NCI-H1105 treated with DMSO at 0.1 percent for 48 hours (cell line): ENCODE results near the gene GAPDHS.

Experiments
- DNase-seq: peaks from one replicate; lab custom pipeline; 2025; lab: John Stamatoyannopoulos, UW

Gene GAPDHS

DNA sequence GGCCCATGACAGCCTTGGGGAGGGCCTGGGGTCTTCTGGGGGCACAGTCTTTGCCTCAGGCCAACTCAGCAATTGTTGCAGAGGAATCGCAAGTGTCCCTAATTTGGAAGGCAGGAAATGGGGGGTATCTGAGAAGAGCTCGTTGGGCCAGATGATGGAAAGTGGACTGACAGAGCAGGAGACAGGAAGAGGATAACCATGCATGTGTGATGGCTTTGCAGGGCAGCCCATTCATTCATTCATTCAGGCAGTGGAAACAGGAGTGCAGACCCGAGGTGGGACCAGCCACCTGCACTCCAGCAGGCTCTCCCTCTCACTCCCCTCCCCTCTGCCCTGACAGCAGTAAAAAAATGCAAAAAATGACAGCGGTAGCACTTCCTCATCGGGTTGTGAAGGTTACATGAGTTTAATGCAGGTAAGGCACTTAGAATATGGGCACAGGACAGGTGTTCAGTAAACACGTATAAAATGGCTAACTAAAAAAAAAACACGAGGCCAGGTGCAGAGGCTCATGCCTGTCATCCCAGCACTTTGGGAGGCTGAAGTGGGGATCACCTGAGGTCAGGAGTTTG is 7.2 kb downstream of the GAPDHS start:
- no peak for DNase-seq

DNA sequence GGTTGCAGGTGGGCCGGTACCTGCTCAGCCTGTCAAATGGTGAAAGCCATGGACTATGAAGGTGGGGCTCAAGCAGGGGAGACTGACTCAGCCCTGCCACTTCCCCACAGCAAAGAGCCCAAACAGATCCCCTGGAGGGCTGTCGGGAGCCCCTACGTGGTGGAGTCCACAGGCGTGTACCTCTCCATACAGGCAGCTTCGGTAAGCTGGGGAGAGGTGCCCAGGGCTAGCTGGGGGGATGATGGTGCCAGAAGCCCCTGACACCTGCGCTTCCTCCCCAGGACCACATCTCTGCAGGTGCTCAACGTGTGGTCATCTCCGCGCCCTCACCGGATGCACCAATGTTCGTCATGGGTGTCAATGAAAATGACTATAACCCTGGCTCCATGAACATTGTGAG is 9.0 kb downstream of the GAPDHS start:
- no peak for DNase-seq

DNA sequence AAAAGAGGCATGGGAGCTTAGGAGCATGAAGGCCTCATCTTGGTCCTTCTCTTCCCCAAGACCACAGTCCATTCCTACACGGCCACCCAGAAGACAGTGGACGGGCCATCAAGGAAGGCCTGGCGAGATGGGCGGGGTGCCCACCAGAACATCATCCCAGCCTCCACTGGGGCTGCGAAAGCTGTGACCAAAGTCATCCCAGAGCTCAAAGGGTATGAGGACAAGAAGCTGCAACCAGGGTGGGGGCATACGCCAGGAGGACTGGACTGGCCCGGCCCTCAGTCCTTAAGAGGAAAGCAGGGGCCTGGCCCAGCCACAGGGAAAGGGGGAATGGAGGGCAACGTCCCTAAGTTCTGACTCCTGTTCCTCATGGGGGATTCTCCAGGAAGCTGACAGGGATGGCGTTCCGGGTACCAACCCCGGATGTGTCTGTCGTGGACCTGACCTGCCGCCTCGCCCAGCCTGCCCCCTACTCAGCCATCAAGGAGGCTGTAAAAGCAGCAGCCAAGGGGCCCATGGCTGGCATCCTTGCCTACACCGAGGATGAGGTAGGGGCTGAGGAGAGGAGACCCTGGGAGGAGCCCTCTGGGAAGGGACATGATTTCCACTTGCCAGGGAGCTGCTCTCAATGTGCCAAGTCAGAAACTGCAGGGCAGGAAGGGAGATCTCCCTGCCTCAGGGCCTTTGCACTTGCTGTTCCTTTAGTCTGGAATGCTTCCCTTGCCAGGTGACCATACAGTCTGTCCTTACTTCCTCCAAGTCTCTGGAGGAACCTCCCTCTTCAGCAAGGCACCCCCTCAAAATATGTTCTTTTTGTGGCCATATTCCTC is 10.2 kb downstream of the GAPDHS start:
- no peak for DNase-seq

DNA sequence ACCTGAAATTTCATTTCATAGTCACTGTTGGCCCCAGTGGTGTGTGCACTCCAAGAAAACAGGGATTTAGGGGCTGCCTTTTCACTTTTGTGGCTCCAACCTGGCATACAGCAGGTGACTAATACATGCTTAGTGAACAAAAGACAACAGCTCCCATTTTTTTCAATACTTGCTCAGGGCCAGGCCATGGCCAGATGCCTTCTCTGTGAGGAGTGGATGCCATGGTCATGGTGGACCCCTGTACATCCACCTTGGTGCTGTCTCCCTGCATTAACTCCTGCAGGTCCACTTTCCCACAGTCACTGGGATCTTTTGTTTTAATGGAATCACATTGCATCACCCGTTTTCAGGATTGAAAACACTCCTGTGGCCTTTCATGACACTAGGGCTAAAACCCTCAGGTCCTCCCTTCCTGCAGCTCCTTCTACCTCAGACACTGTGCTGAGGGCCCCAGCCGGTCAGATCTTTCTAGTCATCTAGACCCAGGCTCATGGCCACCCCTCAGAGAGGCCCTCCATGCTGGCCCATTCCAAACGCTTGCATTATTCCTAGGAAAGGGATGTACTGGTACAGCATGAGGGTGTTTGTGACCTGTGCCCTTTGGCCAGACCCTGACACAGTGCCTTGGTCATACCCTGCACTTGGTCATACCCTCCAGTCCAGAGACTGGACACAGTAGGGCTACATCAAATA is 11.0 kb downstream of the GAPDHS start:
- no peak for DNase-seq

DNA sequence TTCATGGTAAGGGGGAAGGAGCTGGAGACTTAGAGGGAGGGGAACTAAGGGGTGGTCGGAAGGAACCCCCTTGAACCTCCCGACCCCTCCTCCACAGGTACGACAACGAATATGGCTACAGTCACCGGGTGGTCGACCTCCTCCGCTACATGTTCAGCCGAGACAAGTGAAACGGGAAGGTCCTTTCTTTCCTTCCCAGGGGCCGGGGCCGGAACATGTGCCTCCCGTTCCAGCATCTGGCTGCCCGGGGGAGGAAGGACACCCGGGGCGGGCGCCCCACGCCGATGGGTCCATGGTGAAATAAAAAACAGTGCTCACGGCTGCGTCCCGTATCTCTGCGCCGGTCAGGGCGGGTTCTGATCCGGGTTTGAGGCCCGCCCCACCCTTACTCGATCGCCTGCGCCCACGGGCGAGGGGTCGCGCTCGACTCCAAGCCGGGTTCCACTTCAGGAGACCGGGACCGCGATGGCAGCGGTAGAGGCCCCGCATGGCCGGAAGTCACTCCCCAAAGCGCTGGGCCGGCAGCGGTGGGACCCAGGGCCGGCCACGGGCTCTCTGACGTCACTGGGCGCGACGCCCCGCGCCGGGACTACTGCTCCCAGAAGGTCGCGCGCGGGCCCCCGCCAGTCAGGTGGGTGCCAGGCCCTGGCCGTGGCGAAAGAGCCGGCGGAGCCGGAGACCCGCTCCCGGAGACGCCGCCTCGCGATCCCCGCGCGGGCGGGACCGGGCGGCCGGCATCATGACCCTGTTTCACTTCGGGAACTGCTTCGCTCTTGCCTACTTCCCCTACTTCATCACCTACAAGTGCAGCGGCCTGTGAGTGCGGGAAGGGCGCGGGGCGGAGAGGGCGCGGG is 12.0 kb downstream of the GAPDHS start, which contains the start of gene TMEM147:
Gene TMEM147, plus strand, starts transcription at position 626 of the 854 bp plus-strand sequence. Its CDS starts 114 bp downstream, at position 740.
- DNase-seq: peak; percentile 83

DNA sequence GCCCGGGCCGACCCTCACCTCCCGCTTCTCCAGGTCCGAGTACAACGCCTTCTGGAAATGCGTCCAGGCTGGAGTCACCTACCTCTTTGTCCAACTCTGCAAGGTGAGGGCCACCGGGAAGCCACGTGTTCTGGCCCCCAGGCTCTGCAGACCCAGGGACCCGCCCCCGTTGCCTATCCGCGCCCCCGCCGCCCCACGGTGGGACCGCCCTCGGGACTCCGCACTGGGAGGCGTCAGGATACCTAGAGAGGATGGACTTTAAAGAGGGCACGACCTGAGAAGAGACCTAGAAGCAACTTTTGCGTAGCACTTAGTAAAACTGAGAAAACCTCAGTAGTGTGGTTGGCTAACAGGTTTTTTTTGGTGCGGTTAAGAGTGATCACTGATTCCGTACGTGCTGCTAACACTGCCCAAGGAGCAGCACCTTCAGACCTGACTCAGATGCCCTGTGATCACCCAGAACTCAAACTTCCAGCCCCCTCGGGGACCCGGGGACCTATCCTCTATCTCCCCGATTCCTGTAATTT is 12.7 kb downstream of the GAPDHS start:
- DNase-seq: peak; percentile 25

DNA sequence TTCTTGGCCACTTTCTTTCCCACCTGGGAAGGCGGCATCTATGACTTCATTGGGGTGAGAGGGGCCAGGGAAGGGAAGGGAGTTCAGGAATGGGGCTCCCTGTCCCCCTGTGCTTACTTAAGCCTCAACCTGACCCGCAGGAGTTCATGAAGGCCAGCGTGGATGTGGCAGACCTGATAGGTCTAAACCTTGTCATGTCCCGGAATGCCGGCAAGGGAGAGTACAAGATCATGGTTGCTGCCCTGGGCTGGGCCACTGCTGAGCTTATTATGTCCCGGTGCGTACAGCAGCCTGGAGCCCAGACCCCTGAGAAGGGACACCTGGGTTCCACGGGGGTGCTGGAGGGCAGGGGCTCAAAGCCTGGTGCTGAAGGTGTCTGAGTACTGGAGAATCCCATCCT is 13.3 kb downstream of the GAPDHS start:
- no peak for DNase-seq

DNA sequence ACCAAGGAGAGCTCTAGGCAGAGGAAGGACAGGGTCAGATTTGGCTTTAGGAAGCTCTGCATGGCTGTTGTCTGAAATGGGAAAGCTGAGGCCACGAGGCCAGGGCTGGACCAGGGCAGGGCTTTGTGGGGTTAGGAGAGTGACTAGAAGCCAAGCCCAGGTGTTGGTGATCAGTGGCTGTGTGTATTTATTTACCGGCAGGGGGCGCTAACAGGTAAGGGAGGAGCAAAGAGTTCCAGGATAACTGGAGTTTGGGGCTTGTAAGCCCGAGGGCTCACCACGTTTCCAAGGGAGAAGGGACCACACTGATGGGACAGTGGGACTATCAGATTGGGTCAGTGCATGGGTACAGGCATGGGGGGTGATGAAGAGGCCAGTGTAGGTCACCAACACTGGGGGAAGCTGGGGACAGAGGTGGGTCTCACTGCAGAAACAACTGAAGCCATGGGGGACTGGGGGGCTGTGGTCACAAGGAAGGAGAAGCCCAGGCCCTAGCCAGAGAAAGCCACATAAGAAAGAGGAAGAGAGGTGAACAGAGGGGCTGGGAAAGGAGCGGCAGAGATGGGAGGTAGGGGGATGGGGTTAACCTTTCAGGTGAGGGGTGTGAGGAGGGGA is 16.0 kb downstream of the GAPDHS start:
- DNase-seq: peak; percentile 70

DNA sequence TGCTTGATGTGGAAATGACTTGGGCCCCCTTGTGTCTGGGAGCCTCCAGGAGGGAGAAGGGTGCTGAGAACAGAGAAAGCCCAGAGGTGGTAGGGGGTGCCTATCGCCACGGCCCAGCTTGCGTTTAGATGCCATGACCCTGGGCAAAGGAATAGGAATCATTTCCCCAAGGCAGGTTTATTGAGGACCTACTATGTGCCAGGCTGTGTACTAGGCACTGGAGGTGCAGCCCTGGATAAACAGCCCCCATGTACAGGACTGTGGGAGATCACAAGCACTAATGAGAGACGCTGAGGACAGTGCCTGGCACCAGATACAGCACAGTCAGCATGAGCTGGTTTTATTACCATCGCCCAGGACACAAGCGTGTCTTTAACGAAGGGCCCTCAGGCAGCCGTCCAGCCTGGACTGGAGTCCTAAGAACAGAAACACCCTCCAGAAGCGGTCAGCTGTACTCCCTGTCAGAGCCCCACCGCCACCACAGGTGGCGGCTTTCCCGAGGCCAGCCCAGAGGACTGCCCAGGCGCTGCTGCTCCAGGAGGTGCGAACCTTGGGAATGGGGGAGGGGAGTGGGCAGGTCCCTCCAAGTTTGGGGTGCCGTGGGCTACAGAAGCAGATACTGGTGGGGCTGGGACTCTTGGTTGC is 16.7 kb downstream of the GAPDHS start:
- no peak for DNase-seq

DNA sequence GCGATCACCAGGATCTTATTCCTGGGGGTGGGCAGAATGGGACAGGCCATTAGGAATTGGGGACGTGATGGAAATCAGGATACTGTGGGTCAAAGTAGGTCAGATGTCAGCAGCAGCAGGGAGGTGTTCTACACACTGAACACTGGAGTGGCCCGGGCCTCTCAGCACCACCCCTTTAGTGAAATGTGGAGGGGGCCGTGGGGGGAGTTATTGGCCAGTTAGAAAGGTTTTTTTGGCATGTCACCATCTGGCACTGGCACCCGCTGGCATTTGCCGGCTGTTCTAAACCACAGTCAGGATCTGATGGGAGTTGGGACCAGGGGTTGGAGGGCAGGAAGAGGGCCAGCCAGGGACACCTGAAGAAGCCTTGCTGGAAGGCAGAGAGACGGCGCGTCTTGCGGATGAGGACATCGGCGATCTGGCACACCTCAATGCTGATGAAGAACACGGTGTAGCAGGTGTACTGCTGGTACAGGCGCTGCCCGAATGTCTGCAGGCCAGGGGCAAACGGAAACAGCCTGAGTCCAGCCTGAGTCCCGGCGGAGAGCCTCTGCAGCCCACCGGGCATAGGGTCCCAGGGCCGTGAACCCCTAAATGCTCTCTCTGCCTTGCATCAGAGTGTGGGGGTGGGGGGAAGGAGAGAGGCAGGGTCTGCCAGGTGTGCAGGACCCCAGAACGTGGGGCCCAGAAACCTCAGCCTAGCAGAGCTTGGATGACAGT is 18.0 kb downstream of the GAPDHS start:
- DNase-seq: no peak

DNA sequence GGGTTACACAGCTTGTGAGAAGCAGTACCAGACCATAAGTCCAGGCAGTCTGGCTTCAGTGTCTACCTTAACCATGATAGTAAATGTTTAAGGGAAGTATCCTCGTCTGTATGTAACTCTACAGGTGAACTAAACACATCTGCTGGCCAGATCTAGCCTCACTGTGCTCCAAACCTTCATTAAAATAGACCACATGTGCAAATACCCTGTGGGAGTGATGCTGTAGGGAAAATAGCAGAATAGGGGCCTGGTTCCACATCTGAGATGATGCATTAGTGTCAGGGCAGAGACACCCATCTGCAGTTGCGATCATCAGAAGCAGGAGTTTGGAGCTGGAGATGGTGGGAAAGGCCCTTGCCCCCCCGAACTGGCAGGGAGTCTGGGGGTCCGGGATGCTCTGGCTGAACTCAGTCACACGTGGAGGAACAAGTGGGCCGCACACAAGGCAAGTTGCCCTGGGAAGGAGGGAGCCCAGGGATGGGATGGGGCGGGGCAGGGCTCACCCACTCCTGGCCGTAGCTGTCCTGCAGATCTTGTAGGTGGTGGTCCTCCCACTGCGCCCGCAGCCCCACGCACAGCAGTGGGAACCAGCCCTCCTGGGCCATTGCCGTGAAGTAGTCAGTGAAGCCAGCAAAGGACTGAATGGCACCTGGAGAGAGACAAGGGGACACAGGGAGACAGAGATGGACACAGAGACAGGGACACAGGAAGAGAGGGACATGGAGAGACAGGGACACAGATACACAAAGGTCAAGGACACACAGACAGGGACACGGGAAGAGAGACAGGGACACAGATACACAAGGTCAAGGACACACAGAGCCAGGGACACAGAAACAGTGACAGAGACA is 19.5 kb downstream of the GAPDHS start:
- DNase-seq: no peak

DNA sequence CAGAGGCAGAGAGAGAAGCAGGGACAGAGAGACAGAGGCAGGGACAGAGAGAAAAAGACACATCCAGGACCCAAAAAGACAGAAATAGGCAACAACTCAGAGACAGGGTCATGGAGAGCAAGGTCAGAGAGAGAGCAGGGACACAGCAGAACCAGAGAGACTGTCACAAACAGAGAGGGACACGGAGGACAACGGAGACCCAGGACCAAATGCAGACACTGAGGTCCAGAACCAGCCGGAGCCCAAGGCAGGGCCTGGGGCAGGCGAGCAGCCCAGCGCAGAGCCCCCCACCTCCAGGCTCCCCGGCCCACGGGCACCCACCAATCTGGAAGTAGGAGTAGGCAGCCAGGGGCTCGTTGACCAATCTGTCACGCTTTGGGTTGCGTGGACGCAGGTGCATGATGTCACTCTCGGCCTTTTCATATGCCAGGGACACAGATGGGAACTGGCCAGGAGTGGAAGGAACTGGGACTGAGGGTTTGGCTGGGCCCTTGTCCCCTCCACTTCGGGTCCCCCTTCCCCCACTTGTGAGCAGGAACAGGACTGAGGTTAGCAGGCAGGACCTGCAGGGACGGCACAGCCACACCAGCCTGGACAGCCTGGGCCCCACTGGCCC is 20.2 kb downstream of the GAPDHS start:
- DNase-seq: no peak

DNA sequence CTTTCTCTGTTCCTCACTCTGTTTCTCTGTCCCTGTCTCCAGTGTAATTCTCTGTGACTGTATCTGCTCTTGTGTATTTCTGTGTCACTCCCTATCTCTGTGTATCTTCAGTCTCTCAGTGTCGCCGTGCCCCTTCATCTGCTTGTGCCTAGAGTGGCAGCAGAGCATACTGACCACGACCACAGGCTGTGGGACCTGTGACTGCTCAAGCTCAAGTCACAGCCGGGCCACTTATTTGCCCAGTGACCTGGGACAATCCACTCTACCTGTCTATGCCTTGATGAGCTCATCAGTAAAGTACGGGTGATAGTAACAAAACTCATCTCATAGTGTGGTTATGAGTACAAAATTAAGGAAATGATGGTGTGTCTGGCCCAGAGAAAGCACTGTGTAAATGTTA is 20.8 kb downstream of the GAPDHS start:
- no peak for DNase-seq

DNA sequence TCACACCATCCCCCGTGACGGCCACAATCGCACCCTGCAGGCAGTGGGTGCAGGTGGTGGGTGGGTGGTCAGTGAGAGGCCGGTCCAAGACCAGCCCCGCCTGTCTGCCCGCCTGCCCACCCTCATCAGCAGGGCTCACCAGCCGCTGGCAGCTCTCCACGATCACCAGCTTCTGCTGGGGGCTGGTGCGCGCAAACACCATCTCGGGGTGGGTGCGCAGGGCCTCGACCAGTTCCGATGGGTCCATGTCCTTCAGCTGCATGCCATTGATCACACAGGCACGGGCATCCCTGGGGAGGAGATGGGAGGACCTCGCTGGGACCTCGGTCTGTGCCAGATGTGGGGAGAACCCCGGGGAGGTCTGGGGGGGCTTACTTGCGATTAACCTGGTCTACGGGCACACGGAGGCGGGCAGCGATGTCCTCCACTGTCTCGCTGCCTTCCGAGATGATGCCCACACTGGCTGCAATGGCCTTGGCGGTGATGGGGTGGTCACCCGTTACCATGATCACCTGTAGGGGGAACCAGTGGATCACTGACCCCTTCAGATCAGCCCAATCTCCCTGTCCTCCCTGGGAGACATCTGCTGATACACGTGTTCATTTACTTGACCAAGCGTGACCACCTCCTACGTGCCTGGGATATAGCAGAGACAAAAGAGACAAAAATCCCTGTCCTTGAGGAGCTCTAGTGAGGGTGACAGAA is 22.2 kb downstream of the GAPDHS start:
- DNase-seq: peak; percentile 15

DNA sequence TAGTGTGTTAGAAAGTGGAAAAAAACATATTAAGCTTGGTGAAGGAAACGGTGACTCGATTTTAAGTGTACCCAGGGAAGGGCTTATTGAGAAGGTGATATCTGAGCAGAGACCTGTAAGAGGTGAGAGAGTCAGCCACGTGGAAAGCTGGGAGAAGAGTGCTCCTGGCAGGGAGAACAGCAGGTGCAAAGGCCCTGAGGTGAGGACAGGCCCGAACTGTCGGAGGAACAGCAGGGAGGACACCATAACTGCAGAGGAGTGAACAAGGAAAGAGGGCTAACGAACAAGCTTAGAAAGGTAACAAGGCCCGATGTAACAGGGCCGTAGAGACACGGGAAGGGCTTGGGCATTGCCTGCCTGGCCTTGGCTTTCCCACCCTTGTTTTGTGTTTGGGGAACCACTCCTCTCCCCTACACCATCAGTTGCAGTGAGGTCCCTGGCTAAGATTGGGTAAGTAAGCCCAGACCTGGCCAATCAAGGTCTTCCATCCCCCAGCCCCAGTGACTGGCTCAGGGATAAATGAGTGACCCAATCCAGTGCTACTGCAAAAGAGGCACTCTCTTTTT is 22.9 kb downstream of the GAPDHS start:
- no peak for DNase-seq

DNA sequence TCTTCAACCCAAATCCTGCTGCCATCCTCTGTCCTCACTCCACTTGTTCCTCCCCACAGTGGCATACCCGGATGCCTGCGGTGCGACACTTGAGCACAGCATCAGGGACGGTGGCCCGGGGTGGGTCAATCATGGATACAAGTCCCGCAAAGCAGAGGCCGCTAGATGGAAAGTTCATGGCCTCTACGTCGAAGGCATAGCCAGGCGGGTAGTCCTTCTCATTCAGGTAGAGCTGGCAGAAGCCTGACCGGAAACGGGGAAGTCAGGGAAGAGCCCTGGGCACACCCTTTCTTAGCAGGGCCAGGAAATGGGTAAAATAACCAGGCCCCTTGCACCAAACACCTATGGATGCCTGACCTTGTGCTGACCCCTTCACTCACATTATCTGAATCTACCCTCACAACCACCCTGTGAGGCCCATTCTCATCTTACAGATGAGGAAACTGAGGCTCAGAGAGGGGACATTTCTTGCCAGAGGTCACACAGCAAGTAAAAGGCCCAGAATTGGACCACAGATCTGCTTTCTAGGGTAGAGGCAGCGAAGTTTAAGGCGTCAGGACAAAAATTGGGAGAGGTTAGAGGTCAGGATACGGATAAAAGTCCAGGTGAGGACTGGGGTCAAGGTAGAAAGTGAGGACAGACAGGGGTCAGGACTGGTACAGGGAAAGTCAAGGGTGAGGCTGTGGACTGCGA is 23.7 kb downstream of the GAPDHS start:
- no peak for DNase-seq
